NCI-H2227 (cell line): ENCODE results near the gene IRGQ.
"Not testable (repeated sequence)": the region's sequence is repeated elsewhere in the genome, so short reads cannot be mapped to it uniquely, and the experiment has no call there.

Experiments
- DNase-seq: peaks from one replicate; lab custom pipeline; 2025; ENCODE audit not compliant: unreplicated experiment; lab: John Stamatoyannopoulos, UW

Gene IRGQ

GRCh38 chr19:43595999-43596841 is at the start of gene IRGQ, which contains the start of gene ZNF576:
IRGQ (minus strand) TSS chr19:43596134; CDS start chr19:43595338, 796 bp downstream.
ZNF576 (plus strand) TSS chr19:43596595; CDS start chr19:43597109, 514 bp downstream.
- DNase-seq = peak; percentile 99

- DNase-seq = no peak
These were observed 48.2 kb upstream of the IRGQ start for GRCh38 chr19:43644181-43644580.

- DNase-seq = no peak
These were observed 47.4 kb upstream of the IRGQ start for GRCh38 chr19:43643326-43643725.

- DNase-seq = no peak
These were observed 46.6 kb upstream of the IRGQ start for GRCh38 chr19:43642531-43642930.

- DNase-seq = no peak
These were observed 45.4 kb upstream of the IRGQ start for GRCh38 chr19:43641333-43641732.

GRCh38 chr19:43640424-43640757 is 44.5 kb upstream of the IRGQ start:
- DNase-seq = no peak

- DNase-seq = peak; percentile 20
These were observed 43.8 kb upstream of the IRGQ start, which contains the start of gene CADM4 for GRCh38 chr19:43639519-43640423. CADM4 (minus strand) TSS chr19:43639850; CDS start chr19:43639790, 60 bp downstream.

GRCh38 chr19:43638995-43639518 is 43.1 kb upstream of the IRGQ start:
- no peak for DNase-seq

GRCh38 chr19:43638214-43638994 is 42.5 kb upstream of the IRGQ start:
- no peak for DNase-seq

GRCh38 chr19:43636121-43636683 is 40.3 kb upstream of the IRGQ start:
- no peak for DNase-seq

GRCh38 chr19:43635561-43635940 is 39.6 kb upstream of the IRGQ start:
- DNase-seq = not testable (repeated sequence)

GRCh38 chr19:43634872-43635560 is 39.1 kb upstream of the IRGQ start:
- DNase-seq = peak; percentile 39

- no peak for DNase-seq
These were observed 38.6 kb upstream of the IRGQ start for GRCh38 chr19:43634506-43634871.

GRCh38 chr19:43634068-43634467 is 38.1 kb upstream of the IRGQ start:
- DNase-seq = no peak

GRCh38 chr19:43633520-43633919 is 37.6 kb upstream of the IRGQ start:
- DNase-seq = no peak

GRCh38 chr19:43631491-43631890 is 35.6 kb upstream of the IRGQ start:
- DNase-seq = no peak

- no peak for DNase-seq
These were observed 32.9 kb upstream of the IRGQ start for GRCh38 chr19:43628646-43629326.

- DNase-seq = no peak
These were observed 30.9 kb upstream of the IRGQ start for GRCh38 chr19:43626838-43627237.

GRCh38 chr19:43625918-43626579 is 30.1 kb upstream of the IRGQ start:
- DNase-seq = no peak
